Transverse colon (tissue), 4 donors: ENCODE measurements around the gene TPP1. TPM values are rescaled to one million over a fixed set of nuclear protein-coding genes. Genes with fewer than 3 reads are reported as not detected.

ENCODE experiments used
- DNase-seq: peaks from one replicate; pipeline ENCODE4 v3.0.0-alpha.2; 2019
- H3K27ac ChIP-seq, 4 donors: fragments of 200-600 bp; sonication (generic); 2 replicates each; pipeline ENCODE4 v1.5.1; 2016 to 2018; ENCODE audit warnings: inconsistent platforms in 4 of 4
- H3K27me3 ChIP-seq: fragments of 200-600 bp; sonication (generic); 2 replicates; pipeline ENCODE4 v1.5.1; 2017; ENCODE audit warnings: inconsistent platforms
- H3K36me3 ChIP-seq, 4 donors: fragments of 200-600 bp; sonication (generic); 2 replicates each; pipeline ENCODE4 v1.5.1; 2017 to 2019; ENCODE audit warnings: inconsistent platforms in 4 of 4
- H3K4me1 ChIP-seq, 4 donors: fragments of 200-600 bp; sonication (generic); 2 replicates each; pipeline ENCODE4 v1.5.1; 2017 to 2020; ENCODE audit warnings: inconsistent platforms in 4 of 4
- H3K4me3 ChIP-seq, 4 donors: fragments of 200-600 bp; sonication (generic); 1 replicate in 1 of 4; 2 replicates in 3 of 4; pipeline versions ENCODE4 v1.5.1 to v1.6.1; 2017 to 2019; ENCODE audit warnings: inconsistent platforms in 4 of 4
- H3K9me3 ChIP-seq, 2 donors: fragments of 200-600 bp; sonication (generic); 2 replicates each; pipeline ENCODE4 v1.5.1; 2017 to 2019; ENCODE audit warnings: inconsistent platforms in 2 of 2
- CTCF ChIP-seq, 5 experiments: fragments of 200-600 bp in 3 of 5; fragments of 450-650 bp in 2 of 5; sonication (generic) in 3 of 5; IDR thresholded peaks; 1 replicate in 2 of 5; 2 replicates in 3 of 5; pipeline ENCODE4 v1.5.1; 2016 to 2017; ENCODE audit warnings: antibody characterized with exemption in 5 of 5, inconsistent platforms in 3 of 5, mild to moderate bottlenecking in 2 of 5, moderate library complexity in 1 of 5
- EP300 ChIP-seq: sonication (generic); formaldehyde crosslinking; IDR thresholded peaks from one replicate; pipeline ENCODE4 v1.6.1; 2017; ENCODE audit warnings: antibody characterized with exemption, low read depth
- POLR2A ChIP-seq: fragments of 450-650 bp; IDR thresholded peaks from one replicate; pipeline ENCODE4 v1.6.1; 2016; ENCODE audit warnings: antibody characterized with exemption, mild to moderate bottlenecking, moderate library complexity
- POLR2AphosphoS5 ChIP-seq, 3 donors: sonication (generic); formaldehyde crosslinking; IDR thresholded peaks; one replicate each; pipeline ENCODE4 v1.6.1; 2016; ENCODE audit warnings: antibody characterized with exemption in 3 of 3
- WGBS, 2 donors: methylation state at CpG; one replicate each; pipeline ENCODE4 v1.1.5; 2018; ENCODE audit warnings: low coverage in 1 of 2; 5-methylcytosine and 5-hydroxymethylcytosine counted together
- in situ Hi-C, 4 donors: fragments of 200-750 bp; cut with MboI; loops; one replicate each; pipeline versions ENCODE4 v1.15.0 to v1.15.1; 2017; ENCODE audit warnings: low sequenced_read_pairs in 3 of 4, low pct_ligation_motif_present in 1 of 4, low pct_unique_long_range_greater_than_20kb in 1 of 4
- intact Hi-C: fragments of 100-400 bp; cut with DNase I; formaldehyde crosslinking; loops from one replicate; pipeline ENCODE4 v1.15.1; 2023; ENCODE audit warnings: low total_unique reads
- total RNA-seq, 4 donors: library from RNA; depleted of rRNA; stranded (reverse); fragments of >200 nt; gene quantifications; one replicate each; pipeline ENCODE4 v1.1.0, GENCODE V29; 2016

Gene TPP1
- total RNA-seq, 4 donors from 2014 or later, result 64.0 to 114 (median 74.0) TPM

DNA sequence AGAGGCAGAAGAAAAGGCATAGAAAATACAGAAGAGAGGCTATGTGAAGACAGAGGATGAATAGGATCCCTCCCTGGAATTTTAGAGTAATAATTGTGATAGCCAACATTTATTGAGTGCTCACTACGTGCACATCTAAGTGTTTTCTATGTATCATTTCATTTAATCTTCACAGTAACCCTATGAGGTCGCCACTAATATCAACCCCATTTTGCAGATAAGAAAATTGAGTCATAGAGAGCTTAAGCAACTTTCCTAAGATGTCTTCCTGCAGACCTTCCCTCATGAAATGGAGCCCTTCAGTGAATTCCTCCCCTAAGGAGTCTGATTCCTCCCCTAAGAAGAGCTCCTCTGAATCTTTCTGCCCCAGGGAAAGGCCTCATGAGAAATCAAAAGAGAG, 53.9 kb downstream of the TPP1 start:
- no peak for DNase-seq
- WGBS, 2 donors, result 84 to 92% methylated on average over 2 of the region's 2 CpGs
- no peaks in the 10 kb centered on the region for H3K9me3 ChIP-seq
- no peaks in the 10 kb centered on the region for H3K27me3 ChIP-seq
- no peak overlapping the region for H3K27ac ChIP-seq
- no peaks in the 10 kb centered on the region for H3K36me3 ChIP-seq
- in situ Hi-C loops (no loop called here), intact Hi-C loops (no loop called here)
- TF ChIP-seq CTCF (IDR thresholded peaks at IDR 0.05) (no peak), POLR2AphosphoS5 (IDR thresholded peaks at IDR 0.05) (no peak), EP300 (no peak), POLR2A (no peak)
- H3K4me3 ChIP-seq, result no peak overlapping the region
- no peaks in the 10 kb centered on the region for H3K4me1 ChIP-seq

DNA sequence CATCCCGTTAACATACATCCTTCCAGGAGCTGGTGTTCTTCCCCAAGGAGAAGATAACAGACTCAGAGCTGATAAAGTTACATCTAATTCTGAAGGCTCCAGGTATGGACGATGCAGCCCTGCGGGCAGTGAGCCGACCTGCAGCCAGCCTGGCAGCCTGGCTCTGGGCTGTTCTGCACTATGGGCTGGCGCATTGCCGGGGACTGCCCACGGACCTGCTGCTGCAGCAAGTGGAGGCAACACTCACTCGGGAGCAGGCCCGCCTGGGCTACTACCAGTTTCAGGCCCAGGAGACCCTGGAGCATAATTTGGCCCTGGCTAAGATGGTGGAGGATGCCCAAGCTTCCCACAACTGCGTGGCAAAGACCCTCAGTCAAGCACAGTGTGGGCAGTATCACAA, 55.6 kb downstream of the TPP1 start:
- TF ChIP-seq EP300, result no peak
- no peak for TF ChIP-seq POLR2AphosphoS5 (IDR thresholded peaks at IDR 0.05)
- TF ChIP-seq CTCF (IDR thresholded peaks at IDR 0.05), result no peak
- no peak for TF ChIP-seq POLR2A
- intact Hi-C loops (no loop called here), in situ Hi-C loops (no loop called here)
- WGBS, 2 donors, result 88% methylated on average over 10 of the region's 10 CpGs; no CpG with 5 or more reads in 1 of the 2 donors
- Histone ChIP-seq H3K9me3 (no peaks in the 10 kb centered on the region), H3K4me3 (no peak overlapping the region), H3K27ac (no peak overlapping the region), H3K36me3 (no peaks in the 10 kb centered on the region), H3K4me1 (no peaks in the 10 kb centered on the region), H3K27me3 (no peaks in the 10 kb centered on the region)
- no peak for DNase-seq

DNA sequence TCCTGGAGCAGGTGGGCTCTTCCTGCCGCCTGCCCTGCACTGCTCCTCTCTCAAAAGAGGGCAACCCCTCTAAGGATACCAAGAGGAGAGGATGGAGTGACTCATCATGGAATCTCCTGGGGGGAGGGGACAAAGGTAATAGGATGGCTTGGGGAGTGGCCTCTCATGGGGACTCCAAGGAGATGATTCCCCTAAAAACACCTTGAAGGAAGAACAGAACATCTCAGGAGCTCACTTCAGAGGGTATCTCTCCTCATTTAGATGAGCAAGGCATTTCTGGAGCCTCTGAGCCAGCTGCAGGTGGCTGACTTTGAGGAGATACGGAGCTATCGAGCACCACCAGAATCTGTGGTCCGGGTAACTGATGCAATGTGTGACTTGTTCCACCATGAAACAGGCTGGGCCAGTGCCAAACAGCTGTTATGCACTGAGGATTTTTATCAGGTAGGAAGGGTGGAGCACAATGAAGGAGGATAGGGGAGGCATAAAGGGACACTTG, 56.1 kb downstream of the TPP1 start:
- intact Hi-C loops, result no loop called here
- 89 to 92% methylated on average over 2 to 4 of the region's 4 CpGs for WGBS, 2 donors
- TF ChIP-seq POLR2A, result no peak
- TF ChIP-seq POLR2AphosphoS5 (IDR thresholded peaks at IDR 0.05), result no peak
- Histone ChIP-seq H3K4me1 (no peaks in the 10 kb centered on the region), H3K27me3 (no peaks in the 10 kb centered on the region), H3K9me3 (no peaks in the 10 kb centered on the region), H3K36me3 (no peaks in the 10 kb centered on the region), H3K27ac (no peak overlapping the region), H3K4me3 (no peak overlapping the region)
- DNase-seq, result no peak
- in situ Hi-C loops, result no loop called here

Other genes starting within 250 kb of the TPP1 start
- gene SMPD1, start 228.9 kb downstream of the TPP1 start, total RNA-seq, result 10 to 100 TPM; 27.7 to 67.0 (median 43.2) TPM
- gene APBB1, start 200.3 kb downstream of the TPP1 start, total RNA-seq, result 10 to 100 TPM in 3 of 4 donors, 1 to 10 TPM in 1; 9.0 to 18.3 (median 12.0) TPM
- 1 to 10 TPM in 2 of 4 donors, not detected in 2; 1.8 to 4.6 TPM for gene HPX, start 178.4 kb downstream of the TPP1 start, total RNA-seq
- gene TRIM3, start 145.5 kb downstream of the TPP1 start, total RNA-seq, result 100 to 1,000 TPM in 1 of 4 donors, 10 to 100 TPM in 3; 49.1 to 205 (median 67.9) TPM
- 100 to 1,000 TPM in 1 of 4 donors, 10 to 100 TPM in 3; 77.3 to 110 (median 87.2) TPM for gene ARFIP2, start 138.1 kb downstream of the TPP1 start, total RNA-seq
- gene TIMM10B, start 137.9 kb downstream of the TPP1 start, total RNA-seq, result 10 to 100 TPM; 19.1 to 40.2 (median 30.3) TPM
- gene DNHD1, start 122.1 kb downstream of the TPP1 start, total RNA-seq, result 10 to 100 TPM; 19.3 to 57.5 (median 34.0) TPM
- gene RRP8, start 15.8 kb downstream of the TPP1 start, total RNA-seq, result 100 to 1,000 TPM in 1 of 4 donors, 10 to 100 TPM in 2, 1 to 10 TPM in 1; 9.7 to 145 (median 48.2) TPM
- 100 to 1,000 TPM; 159 to 211 (median 169) TPM for gene ILK, start 15.6 kb downstream of the TPP1 start, total RNA-seq
- gene TAF10, start 7.2 kb downstream of the TPP1 start, total RNA-seq, result 100 to 1,000 TPM in 1 of 4 donors, 10 to 100 TPM in 3; 35.7 to 114 (median 53.8) TPM
- gene DCHS1, start 36.4 kb upstream of the TPP1 start, total RNA-seq, result 10 to 100 TPM in 3 of 4 donors, 1 to 10 TPM in 1; 5.5 to 17.7 (median 14.0) TPM
- 10 to 100 TPM in 3 of 4 donors, 1 to 10 TPM in 1; 9.3 to 62.9 (median 14.2) TPM for gene MRPL17, start 63.9 kb upstream of the TPP1 start, total RNA-seq
- 10 to 100 TPM in 1 of 4 donors, under 1 TPM in 3; 0.14 to 17.2 (median 0.79) TPM for gene OR2AG2, start 152.6 kb upstream of the TPP1 start, total RNA-seq
- gene OR2AG1, start 163.6 kb upstream of the TPP1 start, total RNA-seq, result not detected
- gene OR6A2, start 180.3 kb upstream of the TPP1 start, total RNA-seq, result 1 to 10 TPM in 1 of 4 donors, under 1 TPM in 1, not detected in 2; 0.27 to 1.3 TPM
- not detected for gene OR10A5, start 226.3 kb upstream of the TPP1 start, total RNA-seq
- not detected for gene OR10A2, start 243.6 kb upstream of the TPP1 start, total RNA-seq